ENCODE results near the gene FPR1.

- TF ChIP-seq CTCF (IDR thresholded peaks at IDR 0.05; ENCODE audit: low read length), result peak; percentile 66; the same call in 1 of the 2 replicates
- no peak for TF ChIP-seq EZH2 (IDR thresholded peaks at IDR 0.05; ENCODE audit: borderline replicate concordance, low read length)
These were observed 26.1 kb upstream of the FPR1 start for GRCh38 chr19:51777570-51778462.
